H1 (cell line): ENCODE data around the gene ATP6V1F.

Source experiments
- BRCA1 ChIP-seq: IDR thresholded peaks from 2 replicates; pipeline ENCODE4 v1.6.1; 2012; ENCODE audit warnings: low read depth, low read length, improper control_type of control experiment
- CBX8 ChIP-seq: fragments of 300-800, 300-1000 bp; sonication (generic); IDR thresholded peaks from 2 replicates; pipeline ENCODE4 v1.7.1; 2016; ENCODE audit warnings: low read depth, low read length, borderline replicate concordance
- EGR1 ChIP-seq: IDR thresholded peaks from 2 replicates; pipeline ENCODE4 v1.6.1; 2011; ENCODE audit warnings: low read depth, low read length, borderline replicate concordance
- KDM1A ChIP-seq: fragments of 200-600, 300-600 bp; sonication (generic); IDR thresholded peaks from 2 replicates; pipeline ENCODE4 v1.7.1; 2016; ENCODE audit warnings: mild to moderate bottlenecking, low read length, borderline replicate concordance
- POLR2A ChIP-seq, 2 experiments: IDR thresholded peaks; 1 replicate in 1 of 2; 2 replicates in 1 of 2; pipeline ENCODE4 v1.6.1; 2011; ENCODE audit warnings: low read depth in 2 of 2, low read length in 2 of 2, mild to moderate bottlenecking in 2 of 2; ENCODE audit errors: control extremely low read depth in 1 of 2
- POLR2AphosphoS5 ChIP-seq: IDR thresholded peaks from 2 replicates; pipeline ENCODE4 v1.6.1; 2011; ENCODE audit warnings: low read depth, low read length
- SP1 ChIP-seq: IDR thresholded peaks from 2 replicates; pipeline ENCODE4 v1.6.1; 2011; ENCODE audit warnings: low read depth, low read length
- SUZ12 ChIP-seq: fragments of 200-600 bp; sonication (generic); IDR thresholded peaks from 2 replicates; pipeline ENCODE4 v1.6.1; 2012; ENCODE audit warnings: mild to moderate bottlenecking, inconsistent platforms, low read length, moderate library complexity, mixed read lengths
- TBP ChIP-seq: IDR thresholded peaks from 2 replicates; pipeline ENCODE4 v1.6.1; 2011; ENCODE audit warnings: low read depth, low read length, improper control_type of control experiment
- YY1 ChIP-seq: IDR thresholded peaks from 2 replicates; pipeline ENCODE4 v1.6.1; 2011; ENCODE audit warnings: low read depth, mild to moderate bottlenecking, low read length
- TF ChIP-seq, protein P1 (sequence below), 3 experiments: IDR thresholded peaks; 1 replicate in 2 of 3; 2 replicates in 1 of 3; pipeline versions ENCODE4 v1.5.1 to v1.6.1; 2011; ENCODE audit warnings: low read length in 3 of 3, mild to moderate bottlenecking in 3 of 3, inconsistent platforms in 2 of 3, low read depth in 1 of 3, moderate library complexity in 1 of 3; ENCODE audit not compliant: insufficient read depth in 1 of 3; ENCODE audit errors: control extremely low read depth in 1 of 3
- TF ChIP-seq, protein P2 (sequence below): IDR thresholded peaks from 2 replicates; pipeline ENCODE4 v1.6.1; 2011; ENCODE audit warnings: low read length, improper control_type of control experiment

DNA sequence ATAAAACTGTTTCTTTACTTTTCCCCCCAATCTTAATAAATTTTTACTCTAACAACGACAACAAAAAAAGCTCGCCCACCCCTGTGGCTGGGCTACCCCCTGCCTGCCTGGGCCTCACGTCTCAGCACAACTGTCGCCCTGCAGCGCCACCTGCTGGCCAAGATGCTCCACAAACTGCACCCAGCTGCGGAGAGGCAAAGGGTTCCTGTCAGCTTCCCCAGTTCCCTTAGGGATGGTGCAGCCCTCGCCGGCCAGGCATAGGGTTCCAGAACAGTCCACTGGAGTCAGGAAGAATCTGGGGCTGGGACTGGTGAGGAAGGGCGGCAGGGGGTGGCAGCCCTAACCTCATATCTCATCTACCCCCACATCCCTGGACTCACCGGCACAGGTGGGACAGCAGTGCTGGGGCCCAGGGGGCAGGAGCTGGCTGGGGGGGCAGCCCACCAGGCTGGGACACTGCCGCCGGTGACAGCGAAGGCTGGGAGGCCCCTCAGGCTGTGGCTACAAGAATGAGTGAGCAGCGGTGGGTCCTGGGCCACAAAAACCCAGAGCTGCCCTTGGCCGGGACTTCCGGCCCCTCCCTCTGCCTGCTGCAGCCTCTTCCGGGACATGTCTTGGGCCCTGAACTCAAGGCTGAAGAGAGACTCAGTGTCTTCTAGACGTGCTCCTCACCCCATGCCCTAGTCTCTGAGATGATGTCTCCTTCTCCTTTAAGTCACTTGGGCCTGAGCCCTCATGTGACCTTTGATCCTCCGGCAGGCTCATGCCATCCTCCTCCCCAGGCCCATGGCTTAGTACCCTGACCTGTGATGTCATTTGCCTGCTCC lies 21.2 kb downstream of the ATP6V1F start:
- no peak for TF ChIP-seq SUZ12
- TF ChIP-seq, protein P1, sequence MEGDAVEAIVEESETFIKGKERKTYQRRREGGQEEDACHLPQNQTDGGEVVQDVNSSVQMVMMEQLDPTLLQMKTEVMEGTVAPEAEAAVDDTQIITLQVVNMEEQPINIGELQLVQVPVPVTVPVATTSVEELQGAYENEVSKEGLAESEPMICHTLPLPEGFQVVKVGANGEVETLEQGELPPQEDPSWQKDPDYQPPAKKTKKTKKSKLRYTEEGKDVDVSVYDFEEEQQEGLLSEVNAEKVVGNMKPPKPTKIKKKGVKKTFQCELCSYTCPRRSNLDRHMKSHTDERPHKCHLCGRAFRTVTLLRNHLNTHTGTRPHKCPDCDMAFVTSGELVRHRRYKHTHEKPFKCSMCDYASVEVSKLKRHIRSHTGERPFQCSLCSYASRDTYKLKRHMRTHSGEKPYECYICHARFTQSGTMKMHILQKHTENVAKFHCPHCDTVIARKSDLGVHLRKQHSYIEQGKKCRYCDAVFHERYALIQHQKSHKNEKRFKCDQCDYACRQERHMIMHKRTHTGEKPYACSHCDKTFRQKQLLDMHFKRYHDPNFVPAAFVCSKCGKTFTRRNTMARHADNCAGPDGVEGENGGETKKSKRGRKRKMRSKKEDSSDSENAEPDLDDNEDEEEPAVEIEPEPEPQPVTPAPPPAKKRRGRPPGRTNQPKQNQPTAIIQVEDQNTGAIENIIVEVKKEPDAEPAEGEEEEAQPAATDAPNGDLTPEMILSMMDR (IDR thresholded peaks at IDR 0.05; ENCODE audit: control extremely low read depth in 1 of 3, insufficient read depth in 1 of 3, low read depth in 1 of 3, low read length in 3 of 3) = peak in 2 of 3 experiments; percentile 92 to 94; a peak in 3 of 4 replicates
- no peak for TF ChIP-seq POLR2AphosphoS5
- TF ChIP-seq, protein P2, sequence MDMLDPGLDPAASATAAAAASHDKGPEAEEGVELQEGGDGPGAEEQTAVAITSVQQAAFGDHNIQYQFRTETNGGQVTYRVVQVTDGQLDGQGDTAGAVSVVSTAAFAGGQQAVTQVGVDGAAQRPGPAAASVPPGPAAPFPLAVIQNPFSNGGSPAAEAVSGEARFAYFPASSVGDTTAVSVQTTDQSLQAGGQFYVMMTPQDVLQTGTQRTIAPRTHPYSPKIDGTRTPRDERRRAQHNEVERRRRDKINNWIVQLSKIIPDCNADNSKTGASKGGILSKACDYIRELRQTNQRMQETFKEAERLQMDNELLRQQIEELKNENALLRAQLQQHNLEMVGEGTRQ = no peak
- no peak; the same call in 1 of the 2 replicates for TF ChIP-seq EGR1
- TF ChIP-seq YY1 = 0 out of 2 replicates have a peak, but pooled peaks have one; percentile 18
- TF ChIP-seq POLR2A (IDR thresholded peaks at IDR 0.05; ENCODE audit: control extremely low read depth in 1 of 2, low read depth in 2 of 2, low read length in 2 of 2) = no peak
- TF ChIP-seq KDM1A = no peak
- TF ChIP-seq TBP = no peak
- TF ChIP-seq SP1 = no peak
- TF ChIP-seq BRCA1 = no peak
- no peak for TF ChIP-seq CBX8
